ENCODE results near the gene GPR68.

The GPR68 gene, protein sequence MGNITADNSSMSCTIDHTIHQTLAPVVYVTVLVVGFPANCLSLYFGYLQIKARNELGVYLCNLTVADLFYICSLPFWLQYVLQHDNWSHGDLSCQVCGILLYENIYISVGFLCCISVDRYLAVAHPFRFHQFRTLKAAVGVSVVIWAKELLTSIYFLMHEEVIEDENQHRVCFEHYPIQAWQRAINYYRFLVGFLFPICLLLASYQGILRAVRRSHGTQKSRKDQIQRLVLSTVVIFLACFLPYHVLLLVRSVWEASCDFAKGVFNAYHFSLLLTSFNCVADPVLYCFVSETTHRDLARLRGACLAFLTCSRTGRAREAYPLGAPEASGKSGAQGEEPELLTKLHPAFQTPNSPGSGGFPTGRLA

GRCh38 chr14:91244501-91244901, at the start of gene GPR68:
Gene GPR68, minus strand, starts transcription at chr14:91244704. Its CDS starts 9,654 bp downstream, at chr14:91235050.
- peak; percentile 61 for DNase-seq

- no peak for DNase-seq
Measured at GRCh38 chr14:91294153-91294552, 49.6 kb upstream of the GPR68 start.

- DNase-seq, result no peak
Measured at GRCh38 chr14:91293281-91293680, 48.8 kb upstream of the GPR68 start.

GRCh38 chr14:91292491-91292890, 48.0 kb upstream of the GPR68 start:
- no peak for DNase-seq

DNA sequence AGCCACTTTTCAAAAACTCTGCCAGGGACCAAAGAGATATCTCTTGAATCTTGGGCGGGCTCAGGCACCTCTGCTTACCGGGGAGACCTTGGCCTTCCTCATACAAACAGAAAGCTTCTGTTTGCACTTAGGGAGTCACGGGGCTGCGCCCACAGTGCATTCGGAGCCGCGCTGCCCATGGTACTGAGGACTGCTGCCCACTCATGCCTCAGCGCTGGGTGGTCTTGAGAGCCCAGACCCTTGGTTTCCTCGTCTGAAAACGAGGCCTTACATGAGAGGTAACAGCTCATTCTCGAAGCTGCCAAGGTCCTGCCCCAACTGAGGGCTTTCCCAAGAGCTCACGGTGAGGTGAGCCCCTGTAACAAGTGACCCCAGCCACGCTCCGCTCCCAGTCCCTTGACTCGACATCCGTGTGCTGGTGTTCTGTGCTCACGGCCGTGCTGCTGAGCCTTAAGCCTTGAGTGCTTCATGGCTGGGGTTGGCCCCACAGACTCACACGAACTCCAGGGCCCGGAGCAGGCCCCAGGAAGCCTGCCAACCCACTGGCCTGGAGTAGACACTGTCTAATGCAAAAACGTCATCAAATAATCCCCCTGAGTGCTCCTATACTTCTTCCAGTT, 47.4 kb upstream of the GPR68 start:
- no peak for DNase-seq

DNA sequence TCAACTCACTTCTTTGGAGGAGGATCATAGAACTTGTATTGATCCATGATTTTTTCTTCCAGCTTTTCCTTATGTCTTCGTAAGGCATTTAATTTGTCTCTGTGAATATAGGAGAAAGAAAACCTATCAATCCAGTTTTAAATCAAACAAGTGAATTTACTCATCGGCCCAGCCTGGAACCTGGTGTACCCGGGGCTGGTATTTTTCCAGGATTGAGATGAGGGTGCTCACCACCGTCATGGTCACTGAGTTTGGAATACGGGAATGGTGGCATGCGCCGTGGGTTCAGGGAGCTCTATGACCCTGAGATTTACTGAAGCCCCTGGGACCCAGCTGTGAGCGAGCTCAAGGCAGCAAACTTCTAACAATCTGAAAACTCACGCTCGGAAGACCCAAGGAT, 46.5 kb upstream of the GPR68 start:
- DNase-seq, result no peak

- no peak for DNase-seq
Measured at GRCh38 chr14:91289464-91289863, 45.0 kb upstream of the GPR68 start.

DNA sequence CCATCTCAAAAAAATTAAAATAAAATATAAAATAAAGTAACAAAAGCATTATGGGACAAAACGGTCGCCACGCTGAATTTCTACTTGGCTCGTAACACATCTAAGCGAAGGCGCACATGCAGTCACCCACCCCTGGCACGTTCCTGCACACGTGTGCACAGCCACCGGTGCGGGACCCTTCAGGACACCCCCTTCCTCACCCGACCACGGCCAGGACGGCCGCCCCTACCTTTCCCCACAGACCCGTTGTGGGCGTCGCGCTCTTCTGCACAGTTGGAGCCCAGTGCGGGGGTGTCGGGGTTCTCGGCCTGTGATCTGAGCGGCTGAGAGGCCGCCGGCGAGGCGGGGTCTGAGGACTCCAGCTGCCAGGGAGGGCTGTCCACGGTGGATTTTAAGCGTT, 44.4 kb upstream of the GPR68 start:
- DNase-seq, result no peak

DNA sequence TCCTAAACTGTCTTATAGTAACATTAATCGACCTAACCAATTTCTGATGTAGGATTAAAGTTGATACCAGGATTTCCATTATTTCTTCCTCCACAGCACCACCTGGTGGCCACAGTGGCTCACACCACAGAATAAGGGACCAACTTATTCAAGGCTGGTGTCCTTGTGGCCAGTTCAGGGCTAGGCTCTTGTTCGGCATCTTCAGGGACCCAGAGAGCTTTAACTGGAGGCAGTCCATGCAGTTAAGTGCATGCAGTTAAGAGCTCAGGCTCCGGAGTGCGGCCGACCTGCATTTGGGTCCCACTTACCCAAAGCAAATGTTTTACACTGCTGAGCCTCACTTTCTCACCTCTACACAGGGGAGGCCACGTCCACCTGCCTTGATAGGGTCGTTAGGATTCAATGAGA, 42.0 kb upstream of the GPR68 start:
- DNase-seq, result peak; percentile 76

- no peak for DNase-seq
Measured at GRCh38 chr14:91284791-91285548, 40.5 kb upstream of the GPR68 start.

GRCh38 chr14:91284146-91284790, 39.8 kb upstream of the GPR68 start:
- no peak for DNase-seq

DNA sequence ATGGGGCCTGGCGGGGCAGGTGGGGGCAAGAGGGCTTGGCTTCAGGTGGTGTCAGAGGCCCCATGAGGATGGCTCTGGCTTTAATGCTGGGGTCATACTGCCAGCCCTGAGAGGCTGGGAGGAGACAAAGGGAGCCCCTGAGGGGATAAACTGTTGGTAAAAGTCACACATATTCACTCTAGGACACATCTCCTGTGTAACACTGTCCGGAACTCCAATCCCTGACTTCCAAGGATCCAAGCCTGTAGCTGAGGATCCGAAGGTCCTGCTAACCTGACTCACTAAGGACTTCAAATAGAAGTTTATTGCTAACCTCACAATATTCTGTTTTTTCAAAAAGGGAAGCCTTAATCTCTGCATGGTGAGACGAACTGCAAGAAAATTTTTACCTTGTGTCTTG, 39.2 kb upstream of the GPR68 start:
- DNase-seq, result no peak

GRCh38 chr14:91282954-91283645, 38.6 kb upstream of the GPR68 start:
- DNase-seq, result no peak

DNA sequence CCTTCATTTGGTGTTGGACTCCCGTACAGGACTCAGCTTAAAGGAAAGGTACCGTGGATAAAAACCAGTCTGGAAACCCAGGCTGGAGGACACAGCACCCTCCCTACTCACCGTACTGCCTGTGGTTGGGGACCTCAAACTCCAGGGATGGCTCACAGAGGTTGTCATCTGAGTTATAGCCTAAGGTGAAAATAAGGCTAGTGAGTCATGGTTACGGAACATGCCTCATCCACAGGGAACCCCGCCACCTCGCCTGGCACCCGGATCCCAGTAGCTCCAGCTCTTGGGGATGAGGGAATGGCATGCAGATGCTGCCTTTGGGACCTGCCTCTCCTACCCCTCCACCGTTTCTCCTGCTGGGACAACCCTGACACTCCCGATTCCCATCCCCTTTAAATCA, 36.8 kb upstream of the GPR68 start:
- DNase-seq, result no peak

GRCh38 chr14:91280129-91280528, 35.6 kb upstream of the GPR68 start:
- no peak for DNase-seq

DNA sequence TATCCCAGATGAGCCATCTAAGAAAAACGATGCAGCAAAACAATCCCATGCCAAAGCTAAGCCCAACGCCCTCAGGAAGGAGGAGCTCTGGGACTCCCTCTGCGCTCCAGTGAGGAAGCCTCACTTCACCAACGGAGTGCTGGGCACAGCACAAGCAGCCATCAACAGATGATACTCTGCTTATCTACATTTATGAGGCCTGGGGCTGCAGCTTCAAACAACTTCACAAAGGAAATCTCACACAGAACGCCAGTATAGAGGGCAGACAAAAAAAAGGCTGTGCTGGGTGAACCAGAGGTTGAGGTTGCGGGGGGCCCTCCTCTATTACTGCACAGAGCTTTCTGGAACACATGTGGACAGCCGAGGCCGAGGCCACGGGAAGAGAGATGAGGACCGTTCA, 34.9 kb upstream of the GPR68 start:
- no peak for DNase-seq

DNA sequence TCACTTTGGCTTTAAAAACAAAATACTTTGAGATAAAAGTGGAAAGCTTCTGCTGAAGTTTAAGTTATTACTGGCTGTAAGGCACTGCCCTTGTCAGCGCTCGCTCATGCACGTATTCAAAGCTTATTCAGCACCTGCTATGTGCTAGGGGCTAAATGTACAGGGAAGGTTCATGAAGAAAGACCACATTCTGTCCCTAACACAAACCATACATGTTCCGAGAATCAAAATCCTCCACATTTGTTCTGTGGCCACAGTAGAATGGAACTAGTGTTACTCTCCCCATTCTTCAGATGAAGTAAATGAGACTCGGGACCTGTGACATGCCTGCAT, 33.8 kb upstream of the GPR68 start:
- no peak for DNase-seq

DNA sequence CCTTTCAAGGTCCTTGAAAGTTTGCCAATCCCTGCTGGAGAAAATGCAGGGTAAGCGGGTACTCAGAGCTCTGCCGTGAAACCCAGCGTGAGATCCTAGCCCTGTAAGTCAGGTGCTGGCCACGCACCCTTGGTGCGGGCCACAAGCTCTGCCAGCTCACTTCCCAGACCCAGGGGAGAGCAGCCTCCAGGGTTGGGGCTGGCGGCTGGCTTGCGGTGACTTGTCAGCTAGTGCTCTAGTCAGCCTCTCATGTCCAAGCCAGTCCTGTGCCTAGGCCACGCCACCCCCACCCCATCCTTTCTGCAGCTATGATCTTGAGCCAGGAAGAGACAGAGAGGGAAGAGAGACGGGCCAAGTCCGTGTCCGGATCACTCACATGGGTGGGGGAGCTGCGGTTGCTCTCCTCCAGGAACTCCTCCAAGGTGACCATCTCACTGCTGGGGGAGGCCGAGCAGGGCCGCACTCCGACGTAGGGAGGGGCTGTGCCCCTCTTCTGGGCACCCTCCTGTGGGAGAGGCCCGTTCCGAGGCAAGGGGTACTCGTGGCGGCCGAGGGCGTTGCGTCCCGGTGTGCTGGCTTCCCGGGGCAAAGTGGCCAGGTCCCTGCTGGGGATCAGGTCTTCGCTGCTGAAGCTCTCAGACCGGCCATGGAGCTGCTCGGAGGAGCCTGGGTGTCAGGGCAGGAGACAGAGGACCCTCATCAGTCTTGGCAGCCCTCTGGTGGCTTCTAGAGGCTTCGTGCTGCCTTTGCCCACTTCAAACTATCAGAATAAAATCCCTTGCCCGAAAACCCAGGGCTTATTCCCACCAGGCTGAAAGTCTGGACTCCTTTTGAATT, 33.3 kb upstream of the GPR68 start:
- DNase-seq, result no peak

- no peak for DNase-seq
Measured at GRCh38 chr14:91274796-91275195, 30.3 kb upstream of the GPR68 start.

GRCh38 chr14:91273885-91274273, 29.4 kb upstream of the GPR68 start:
- DNase-seq, result no peak

GRCh38 chr14:91273273-91273884, 28.9 kb upstream of the GPR68 start:
- DNase-seq, result no peak

All from activated CD4-positive, alpha-beta T cell treated with anti-CD3 and anti-CD28 coated beads, Interleukin-2, amount 50 U/mL, for 16 hours (primary cell).